HEK293 (cell line): Measurements from ENCODE around the gene SDE2.

ENCODE experiments used
- CTCF ChIA-PET: fragments of 350-600 bp; formaldehyde crosslinking; extraction: SDS; loops from one replicate; lab custom pipeline; 2021; ENCODE audit warnings: antibody characterized with exemption; lab: Yijun Ruan, JAX
- POLR2A ChIA-PET: fragments of 300-600 bp; formaldehyde crosslinking; extraction: SDS; loops from one replicate; lab custom pipeline; 2020; ENCODE audit warnings: antibody characterized with exemption, inconsistent platforms; lab: Yijun Ruan, JAX
- H3K27ac ChIP-seq: fragments of 200-500 bp; sonication (Bioruptor generic); 2 replicates; pipeline ENCODE4 v1.5.1; 2014; ENCODE audit warnings: low read depth, low read length, control low read depth, inconsistent platforms; ENCODE audit errors: extremely low read depth
- H3K36me3 ChIP-seq, 2 experiments: fragments of 200-500 bp in 1 of 2; sonication (Bioruptor generic) in 1 of 2; 1 replicate in 1 of 2; 2 replicates in 1 of 2; pipeline ENCODE4 v1.5.1; 2014 to 2017; ENCODE audit warnings: inconsistent platforms in 2 of 2, low read length in 2 of 2; ENCODE audit not compliant: control insufficient read depth in 2 of 2, insufficient read depth in 1 of 2
- H3K4me1 ChIP-seq: fragments of 200-500 bp; sonication (Bioruptor generic); 2 replicates; pipeline ENCODE4 v1.5.1; 2014; ENCODE audit warnings: mild to moderate bottlenecking, low read length, inconsistent platforms; ENCODE audit not compliant: control insufficient read depth, insufficient read depth
- H3K4me3 ChIP-seq: 2 replicates; pipeline ENCODE4 v1.5.1; 2011; ENCODE audit warnings: low read depth, mild to moderate bottlenecking, control low read depth, low read length, moderate library complexity
- H3K9me3 ChIP-seq: fragments of 200-500 bp; sonication (Bioruptor generic); 2 replicates; pipeline ENCODE4 v1.5.1; 2014; ENCODE audit warnings: low read depth, low read length, inconsistent platforms; ENCODE audit not compliant: control insufficient read depth, insufficient read depth
- HOXA7 ChIP-seq: sonication (generic); formaldehyde crosslinking; IDR thresholded peaks from 2 replicates; pipeline ENCODE4 v1.8.1; 2022; ENCODE audit warnings: missing genetic modification reagents, borderline replicate concordance
- KLF10 ChIP-seq: fragments of 450-650 bp; IDR thresholded peaks from 2 replicates; pipeline ENCODE4 v1.5.1; 2018; ENCODE audit warnings: missing biosample characterization, mild to moderate bottlenecking, missing genetic modification characterization
- WT1 ChIP-seq: fragments of 450-650 bp; formaldehyde crosslinking; IDR thresholded peaks from 2 replicates; pipeline ENCODE4 v1.5.1; 2016; ENCODE audit warnings: missing biosample characterization, missing genetic modification characterization
- ZNF10 ChIP-seq: fragments of 450-650 bp; formaldehyde crosslinking; IDR thresholded peaks from 2 replicates; pipeline ENCODE4 v1.5.1; 2017; ENCODE audit warnings: missing biosample characterization, missing genetic modification characterization
- ZNF121 ChIP-seq: fragments of 450-650 bp; formaldehyde crosslinking; IDR thresholded peaks from 2 replicates; pipeline ENCODE4 v1.5.1; 2016; ENCODE audit warnings: missing biosample characterization, missing genetic modification characterization
- ZNF416 ChIP-seq: fragments of 450-650 bp; formaldehyde crosslinking; IDR thresholded peaks from 2 replicates; pipeline ENCODE4 v1.5.1; 2016; ENCODE audit warnings: missing biosample characterization, missing genetic modification characterization
- TF ChIP-seq, protein P1 (sequence below): fragments of 450-650 bp; formaldehyde crosslinking; IDR thresholded peaks from 2 replicates; pipeline ENCODE4 v1.5.1; 2016; ENCODE audit warnings: missing biosample characterization, missing genetic modification characterization
- TF ChIP-seq, protein P2 (sequence below): fragments of 450-650 bp; formaldehyde crosslinking; IDR thresholded peaks from 2 replicates; pipeline ENCODE4 v1.5.1; 2016; ENCODE audit warnings: missing biosample characterization, missing genetic modification characterization
- TF ChIP-seq, protein P3 (sequence below): fragments of 450-650 bp; formaldehyde crosslinking; IDR thresholded peaks from 2 replicates; pipeline ENCODE4 v1.5.1; 2017; ENCODE audit warnings: missing biosample characterization, mild to moderate bottlenecking, missing genetic modification characterization, moderate library complexity
- TF ChIP-seq, protein P4 (sequence below): fragments of 450-650 bp; formaldehyde crosslinking; optimal IDR thresholded peaks from 2 replicates; pipeline ENCODE3; 2016; ENCODE audit warnings: missing biosample characterization, mild to moderate bottlenecking, missing genetic modification characterization

The SDE2 gene

DNA sequence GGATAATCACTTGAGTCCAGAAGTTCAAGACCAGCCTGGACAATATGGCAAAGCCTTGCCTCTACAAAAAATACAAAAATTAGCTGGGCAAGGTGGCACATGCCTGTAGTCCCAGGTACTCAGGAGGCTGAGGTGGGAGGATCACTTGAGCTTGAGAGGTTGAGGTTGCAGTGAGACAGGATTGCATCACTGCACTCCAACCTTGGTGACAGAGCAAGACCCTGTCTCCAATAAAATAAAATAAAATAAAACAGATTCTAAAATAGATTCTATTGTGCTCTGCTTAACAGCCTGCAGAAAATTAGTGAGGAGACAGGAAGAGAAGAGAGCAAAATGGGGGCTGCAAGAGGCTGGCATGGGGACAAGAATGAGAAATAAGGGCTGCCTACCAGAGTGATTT, 7.5 kb upstream of the SDE2 start:
- ChIA-PET POLR2A (no interaction called here), CTCF (interaction anchor here (0.7 kb wide), 1 partner anchor 59 kb away, joined by 4 read pairs; no protein-coding TSS in a partner anchor)
- Histone ChIP-seq H3K27ac (no peak overlapping the region), H3K9me3 (no peaks in the 10 kb centered on the region), H3K4me3 (no peak overlapping the region), H3K4me1 (peaks cover 13% of the 10 kb centered on the region), H3K36me3 (no peaks in the 10 kb centered on the region)
- no peak for TF ChIP-seq HOXA7 (CRISPR knock-in tag)
- TF ChIP-seq, protein P1, sequence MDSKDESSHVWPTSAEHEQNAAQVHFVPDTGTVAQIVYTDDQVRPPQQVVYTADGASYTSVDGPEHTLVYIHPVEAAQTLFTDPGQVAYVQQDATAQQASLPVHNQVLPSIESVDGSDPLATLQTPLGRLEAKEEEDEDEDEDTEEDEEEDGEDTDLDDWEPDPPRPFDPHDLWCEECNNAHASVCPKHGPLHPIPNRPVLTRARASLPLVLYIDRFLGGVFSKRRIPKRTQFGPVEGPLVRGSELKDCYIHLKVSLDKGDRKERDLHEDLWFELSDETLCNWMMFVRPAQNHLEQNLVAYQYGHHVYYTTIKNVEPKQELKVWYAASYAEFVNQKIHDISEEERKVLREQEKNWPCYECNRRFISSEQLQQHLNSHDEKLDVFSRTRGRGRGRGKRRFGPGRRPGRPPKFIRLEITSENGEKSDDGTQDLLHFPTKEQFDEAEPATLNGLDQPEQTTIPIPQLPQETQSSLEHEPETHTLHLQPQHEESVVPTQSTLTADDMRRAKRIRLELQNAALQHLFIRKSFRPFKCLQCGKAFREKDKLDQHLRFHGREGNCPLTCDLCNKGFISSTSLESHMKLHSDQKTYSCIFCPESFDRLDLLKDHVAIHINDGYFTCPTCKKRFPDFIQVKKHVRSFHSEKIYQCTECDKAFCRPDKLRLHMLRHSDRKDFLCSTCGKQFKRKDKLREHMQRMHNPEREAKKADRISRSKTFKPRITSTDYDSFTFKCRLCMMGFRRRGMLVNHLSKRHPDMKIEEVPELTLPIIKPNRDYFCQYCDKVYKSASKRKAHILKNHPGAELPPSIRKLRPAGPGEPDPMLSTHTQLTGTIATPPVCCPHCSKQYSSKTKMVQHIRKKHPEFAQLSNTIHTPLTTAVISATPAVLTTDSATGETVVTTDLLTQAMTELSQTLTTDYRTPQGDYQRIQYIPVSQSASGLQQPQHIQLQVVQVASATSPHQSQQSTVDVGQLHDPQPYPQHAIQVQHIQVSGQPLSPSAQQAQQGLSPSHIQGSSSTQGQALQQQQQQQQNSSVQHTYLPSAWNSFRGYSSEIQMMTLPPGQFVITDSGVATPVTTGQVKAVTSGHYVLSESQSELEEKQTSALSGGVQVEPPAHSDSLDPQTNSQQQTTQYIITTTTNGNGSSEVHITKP = 0 out of 2 replicates have a peak, but pooled peaks have one; percentile 10
- TF ChIP-seq, protein P2, sequence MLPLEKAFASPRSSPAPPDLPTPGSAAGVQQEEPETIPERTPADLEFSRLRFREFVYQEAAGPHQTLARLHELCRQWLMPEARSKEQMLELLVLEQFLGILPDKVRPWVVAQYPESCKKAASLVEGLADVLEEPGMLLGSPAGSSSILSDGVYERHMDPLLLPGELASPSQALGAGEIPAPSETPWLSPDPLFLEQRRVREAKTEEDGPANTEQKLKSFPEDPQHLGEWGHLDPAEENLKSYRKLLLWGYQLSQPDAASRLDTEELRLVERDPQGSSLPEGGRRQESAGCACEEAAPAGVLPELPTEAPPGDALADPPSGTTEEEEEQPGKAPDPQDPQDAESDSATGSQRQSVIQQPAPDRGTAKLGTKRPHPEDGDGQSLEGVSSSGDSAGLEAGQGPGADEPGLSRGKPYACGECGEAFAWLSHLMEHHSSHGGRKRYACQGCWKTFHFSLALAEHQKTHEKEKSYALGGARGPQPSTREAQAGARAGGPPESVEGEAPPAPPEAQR (tag by site-specific recombination) = no peak
- TF ChIP-seq, protein P3, sequence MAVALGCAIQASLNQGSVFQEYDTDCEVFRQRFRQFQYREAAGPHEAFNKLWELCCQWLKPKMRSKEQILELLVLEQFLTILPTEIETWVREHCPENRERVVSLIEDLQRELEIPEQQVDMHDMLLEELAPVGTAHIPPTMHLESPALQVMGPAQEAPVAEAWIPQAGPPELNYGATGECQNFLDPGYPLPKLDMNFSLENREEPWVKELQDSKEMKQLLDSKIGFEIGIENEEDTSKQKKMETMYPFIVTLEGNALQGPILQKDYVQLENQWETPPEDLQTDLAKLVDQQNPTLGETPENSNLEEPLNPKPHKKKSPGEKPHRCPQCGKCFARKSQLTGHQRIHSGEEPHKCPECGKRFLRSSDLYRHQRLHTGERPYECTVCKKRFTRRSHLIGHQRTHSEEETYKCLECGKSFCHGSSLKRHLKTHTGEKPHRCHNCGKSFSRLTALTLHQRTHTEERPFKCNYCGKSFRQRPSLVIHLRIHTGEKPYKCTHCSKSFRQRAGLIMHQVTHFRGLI (tag by site-specific recombination) = no peak

DNA sequence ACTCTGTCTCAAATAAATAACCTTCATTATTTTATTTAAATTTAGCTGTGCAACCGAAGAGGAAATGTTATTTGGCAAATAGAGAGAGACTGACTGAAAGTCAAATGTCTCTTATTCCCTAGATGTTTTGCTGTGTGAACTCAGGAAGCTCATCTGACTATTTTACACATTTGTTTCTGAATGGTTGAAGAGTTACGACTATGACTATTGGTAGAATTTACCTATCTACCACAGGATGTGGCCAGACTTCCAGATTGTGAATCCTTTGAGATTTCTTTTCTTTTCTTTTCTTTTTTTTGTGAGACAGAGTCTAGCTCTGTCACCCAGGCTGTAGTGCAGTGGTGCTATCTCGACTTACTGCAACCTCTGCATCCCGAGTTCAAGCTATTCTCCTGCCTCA, 5.3 kb upstream of the SDE2 start:
- no peak overlapping the region for H3K27ac ChIP-seq
- no peak overlapping the region for H3K4me3 ChIP-seq
- POLR2A ChIA-PET = interaction anchor here (0.6 kb wide), 1 partner anchor 51 kb away, joined by 4 read pairs; no protein-coding TSS in a partner anchor
- H3K36me3 ChIP-seq = no peaks in the 10 kb centered on the region
- CTCF ChIA-PET = interaction anchor here (0.5 to 1.3 kb wide), 5 partner anchors 10 to 181 kb away, joined by 3 to 4 read pairs (median 3); no protein-coding TSS in a partner anchor
- no peaks in the 10 kb centered on the region for H3K9me3 ChIP-seq
- peaks cover 21% of the 10 kb centered on the region for H3K4me1 ChIP-seq
- TF ChIP-seq ZNF121 (tag by site-specific recombination) = 0 out of 2 replicates have a peak, but pooled peaks have one; percentile 0
- no peak for TF ChIP-seq KLF10 (tag by site-specific recombination)

DNA sequence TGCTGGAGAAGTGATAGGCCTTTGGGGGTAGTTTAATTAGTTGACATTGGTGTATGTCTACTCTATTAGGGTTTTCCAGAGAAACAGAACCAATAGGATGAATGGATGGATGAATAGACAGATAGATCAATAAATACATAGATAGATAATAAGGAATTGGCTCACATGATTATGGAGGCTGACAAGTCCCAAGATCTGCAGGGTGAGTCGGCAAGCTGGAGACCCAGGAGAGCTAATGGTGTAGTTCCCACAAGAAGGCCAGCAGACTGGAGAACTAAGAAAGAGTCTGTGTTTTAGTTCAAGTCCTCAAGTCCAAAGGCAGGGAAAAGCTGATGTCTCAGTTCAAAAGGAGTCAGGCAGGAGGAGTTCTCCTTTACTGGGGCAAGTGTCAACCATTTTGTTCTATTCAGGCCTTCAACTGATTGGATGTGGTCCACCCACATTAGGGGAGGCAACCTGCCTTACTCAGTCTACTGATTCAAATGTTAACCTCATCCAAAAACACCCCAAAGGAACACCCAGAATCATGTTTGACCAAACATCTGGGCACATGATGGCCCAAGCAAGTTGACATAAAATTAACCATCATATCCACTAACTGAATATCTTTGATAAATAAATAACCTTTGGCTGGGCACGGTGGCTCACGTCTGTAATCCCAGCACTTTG, 4.5 kb upstream of the SDE2 start:
- Histone ChIP-seq H3K9me3 (no peaks in the 10 kb centered on the region), H3K4me3 (no peak overlapping the region), H3K27ac (no peak overlapping the region), H3K36me3 (no peaks in the 10 kb centered on the region), H3K4me1 (peaks cover 21% of the 10 kb centered on the region)
- POLR2A ChIA-PET = interaction anchor here (0.6 to 5.9 kb wide), 2 partner anchors 52 to 58 kb away, joined by 4 to 160 read pairs; partner anchors contain the start of gene H3-3A
- TF ChIP-seq, protein P4, sequence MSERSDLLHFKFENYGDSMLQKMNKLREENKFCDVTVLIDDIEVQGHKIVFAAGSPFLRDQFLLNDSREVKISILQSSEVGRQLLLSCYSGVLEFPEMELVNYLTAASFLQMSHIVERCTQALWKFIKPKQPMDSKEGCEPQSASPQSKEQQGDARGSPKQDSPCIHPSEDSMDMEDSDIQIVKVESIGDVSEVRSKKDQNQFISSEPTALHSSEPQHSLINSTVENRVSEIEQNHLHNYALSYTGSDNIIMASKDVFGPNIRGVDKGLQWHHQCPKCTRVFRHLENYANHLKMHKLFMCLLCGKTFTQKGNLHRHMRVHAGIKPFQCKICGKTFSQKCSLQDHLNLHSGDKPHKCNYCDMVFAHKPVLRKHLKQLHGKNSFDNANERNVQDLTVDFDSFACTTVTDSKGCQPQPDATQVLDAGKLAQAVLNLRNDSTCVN (tag by site-specific recombination) = peak; percentile 1
- TF ChIP-seq ZNF10 (tag by site-specific recombination) (peak; percentile 88), WT1 (tag by site-specific recombination) (no peak), ZNF416 (tag by site-specific recombination) (peak; percentile 88)
- CTCF ChIA-PET = interaction anchor here (0.6 to 1.3 kb wide), 7 partner anchors 10 to 122 kb away, joined by 3 to 4 read pairs (median 3); no protein-coding TSS in a partner anchor
